Measurements from ENCODE around the gene PCMTD2.

GRCh38 chr20:64210656-64211369 lies 44.7 kb upstream of the PCMTD2 start:
- TF ChIP-seq EZH2 (IDR thresholded peaks at IDR 0.05) (no peak), POLR2AphosphoS5 (IDR thresholded peaks at IDR 0.05; ENCODE audit: borderline replicate concordance, low read depth, low read length) (no peak), FOXP2 (optimal IDR thresholded peaks at IDR 0.05; ENCODE audit: control extremely low read depth, extremely low read length, insufficient read depth) (no peak)

All from SK-N-MC (cell line).